T-cell (primary cell): Measurements from ENCODE around the gene EHBP1L1. TPM values are rescaled to one million over a fixed set of nuclear protein-coding genes. Genes with fewer than 3 reads are reported as not detected.

ENCODE experiments used
- ATAC-seq, 4 experiments: fragments of 200-7000 bp in 3 of 4; fragments of 150-1000 bp in 1 of 4; cut with Tn5 transposase; replicated peaks in 1 of 4; 1 replicate in 3 of 4; 2 replicates in 1 of 4; pipeline ENCODE4 v1.10.0; 2021; ENCODE audit warnings: moderate library complexity in 3 of 4, mild to moderate bottlenecking in 2 of 4, moderate number of reproducible peaks in 1 of 4
- CTCF ChIA-PET, 2 donors: fragments of 300-600 bp; sonication (Branson Sonifier 250); formaldehyde crosslinking; loops; one replicate each; lab custom pipeline; 2022; ENCODE audit warnings: antibody characterized with exemption in 2 of 2; lab: Charles Lee
- POLR2A ChIA-PET, 2 donors: fragments of 300-600 bp; sonication (Branson Sonifier 250); formaldehyde crosslinking; loops; one replicate each; lab custom pipeline; 2022; ENCODE audit warnings: antibody characterized with exemption in 2 of 2; lab: Charles Lee
- DNase-seq, 35 experiments: peaks; one replicate each; pipeline versions ENCODE4 v3.0.0 to v3.0.0-alpha.2; 2013 to 2023
- H3K27ac ChIP-seq: one replicate; pipeline ENCODE4 v1.5.1; 2013; ENCODE audit warnings: low read length
- H3K27me3 ChIP-seq, 2 experiments: replicated peaks in 1 of 2; 1 replicate in 1 of 2; 2 replicates in 1 of 2; pipeline versions ENCODE4 v1.6.1 to v1.7.0; 2013; ENCODE audit warnings: low read length in 1 of 2, mixed read lengths in 1 of 2; ENCODE audit not compliant: control insufficient read depth in 2 of 2, insufficient read depth in 2 of 2; ENCODE audit errors: extremely low read depth in 1 of 2
- H3K36me3 ChIP-seq, 2 donors: 1 replicate in 1 of 2; 2 replicates in 1 of 2; pipeline versions ENCODE4 v1.6.1 to v1.7.0; 2013; ENCODE audit warnings: low read length in 1 of 2; ENCODE audit not compliant: control insufficient read depth in 2 of 2, insufficient read depth in 1 of 2; ENCODE audit errors: extremely low read depth in 1 of 2
- H3K4me1 ChIP-seq, 2 experiments: 1 replicate in 1 of 2; 2 replicates in 1 of 2; pipeline versions ENCODE4 v1.6.1 to v1.7.0; 2013; ENCODE audit warnings: low read length in 2 of 2, mixed read lengths in 1 of 2; ENCODE audit not compliant: insufficient read depth in 2 of 2, control insufficient read depth in 1 of 2; ENCODE audit errors: extremely low read depth in 1 of 2
- H3K4me3 ChIP-seq, 2 donors: 1 replicate in 1 of 2; 2 replicates in 1 of 2; pipeline versions ENCODE4 v1.5.1 to v1.7.0; 2013; ENCODE audit warnings: mild to moderate bottlenecking in 2 of 2, low read length in 1 of 2, moderate library complexity in 1 of 2; ENCODE audit not compliant: control insufficient read depth in 1 of 2; ENCODE audit errors: extremely low read depth in 1 of 2
- H3K9me3 ChIP-seq: 2 replicates; pipeline ENCODE4 v1.7.0; 2013
- H3K27ac Mint-ChIP-seq, 2 donors: one replicate each; pipeline ENCODE4 v1.8.0; 2020 to 2021; ENCODE audit warnings: mild to moderate bottlenecking in 2 of 2, mixed read lengths in 2 of 2
- H3K27me3 Mint-ChIP-seq, 2 donors: one replicate each; pipeline ENCODE4 v1.8.0; 2021 to 2022; ENCODE audit warnings: mixed read lengths in 2 of 2
- H3K36me3 Mint-ChIP-seq: one replicate; pipeline ENCODE4 v1.8.0; 2021; ENCODE audit warnings: mixed read lengths
- H3K4me1 Mint-ChIP-seq, 3 donors: one replicate each; pipeline ENCODE4 v1.8.0; 2020 to 2022; ENCODE audit warnings: mixed read lengths in 3 of 3, mild to moderate bottlenecking in 1 of 3
- H3K4me3 Mint-ChIP-seq, 3 donors: one replicate each; pipeline ENCODE4 v1.8.0; 2020 to 2022; ENCODE audit warnings: mild to moderate bottlenecking in 3 of 3, mixed read lengths in 3 of 3, moderate library complexity in 3 of 3
- H3K9me3 Mint-ChIP-seq, 3 donors: one replicate each; pipeline ENCODE4 v1.8.0; 2020 to 2022; ENCODE audit warnings: mixed read lengths in 3 of 3
- WGBS: methylation state at CpG from one replicate; pipeline ENCODE4 v1.1.5; 2013; ENCODE audit warnings: missing lambda C conversion rate; ENCODE audit not compliant: insufficient coverage; 5-methylcytosine and 5-hydroxymethylcytosine counted together
- total RNA-seq, 35 experiments: library from RNA in 6 of 35; stranded (reverse) in 6 of 35; fragments of 120-200 nt in 1 of 35; gene quantifications; one replicate each; pipeline versions ENCODE4 v1.2.1 to v1.2.4 and lab custom pipeline; 2013 to 2026

EHBP1L1 gene
- total RNA-seq, 5 donors from 2014 or later (not counting 1 experiment from before 2014, with no cell fraction given) = 115 to 170 (median 150) TPM

DNA sequence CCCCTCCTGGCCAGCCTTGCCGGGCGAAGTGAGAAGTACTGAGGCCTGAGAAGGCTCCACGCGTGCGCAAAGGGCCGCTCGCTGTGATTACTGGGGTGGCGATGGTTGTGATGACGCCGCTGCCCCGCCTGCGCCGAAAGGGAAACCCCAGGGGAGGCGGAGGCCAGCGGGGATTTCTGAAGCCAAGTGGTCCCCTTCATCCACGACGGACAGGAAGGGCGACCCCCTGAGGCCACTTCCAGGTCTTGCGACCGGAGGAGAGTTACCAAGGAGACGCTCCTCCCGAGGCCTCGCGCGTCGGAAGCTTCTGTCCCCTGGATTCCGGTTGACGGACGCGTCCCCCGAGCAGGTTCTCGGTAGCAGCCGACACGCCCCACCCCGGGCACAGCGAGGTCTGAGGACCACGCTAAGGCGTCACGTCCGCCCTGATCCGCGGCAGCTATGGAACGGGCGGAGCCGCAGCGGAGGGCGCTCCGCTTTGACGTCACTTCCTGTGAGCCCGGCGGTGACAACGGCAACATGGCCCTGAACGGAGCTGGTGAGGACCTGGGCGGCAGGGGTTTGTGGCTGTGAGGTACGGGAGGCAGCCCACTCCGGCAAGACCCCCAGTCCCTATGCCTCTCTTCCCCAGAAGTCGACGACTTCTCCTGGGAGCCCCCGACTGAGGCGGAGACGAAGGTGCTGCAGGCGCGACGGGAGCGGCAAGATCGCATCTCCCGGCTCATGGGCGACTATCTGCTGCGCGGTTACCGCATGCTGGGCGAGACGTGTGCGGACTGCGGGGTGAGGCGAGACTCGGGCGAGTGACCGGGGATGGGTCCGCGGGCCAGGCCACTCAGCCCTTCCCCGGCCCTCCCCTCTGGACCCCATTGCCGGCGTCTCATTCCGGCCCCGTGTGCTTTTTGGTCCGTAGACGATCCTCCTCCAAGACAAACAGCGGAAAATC, 5.6 kb upstream of the EHBP1L1 start, which contains the start of gene ZNRD2:
TSS of gene ZNRD2 (plus strand) at position 505 of the 946 bp plus-strand sequence. CDS start at position 520, 15 bp downstream.
- peak within 1 kb of the TSS; percentile 100 for H3K27ac ChIP-seq
- no peaks in the 10 kb centered on the region for H3K27me3 ChIP-seq
- under 1% methylated on average over 82 of the region's 89 CpGs for WGBS
- CTCF ChIA-PET = interaction anchor here in 1 of 2 donors (0.7 to 2.3 kb wide), 4 partner anchors 11 to 44 kb away, joined by 3 to 12 read pairs (median 5); no protein-coding TSS in a partner anchor
- no peaks in the 10 kb centered on the region for H3K27me3 Mint-ChIP-seq
- POLR2A ChIA-PET = interaction anchor here (0.6 to 1.2 kb wide), 4 partner anchors 23 to 740 kb away, joined by 3 to 6 read pairs (median 4); partner anchors contain the start of gene MALAT1 (in 1 of the 2)
- peaks cover 0 to 17% of the 10 kb centered on the region in 2 donors for H3K36me3 ChIP-seq
- peak; percentile 73 to 78 (median 76) for ATAC-seq
- H3K4me3 ChIP-seq = peak within 1 kb of the TSS; percentile 76 to 83
- peak within 1 kb of the TSS; percentile 98 to 99 (median 98) for H3K4me3 Mint-ChIP-seq
- peak; percentile 95 to 99 (median 98) for DNase-seq
- peaks cover 9% of the 10 kb centered on the region for H3K36me3 Mint-ChIP-seq
- H3K9me3 ChIP-seq = no peaks in the 10 kb centered on the region
- H3K4me1 ChIP-seq = peaks cover 38 to 86% of the 10 kb centered on the region in 2 experiments
- peaks cover 74 to 87% (median 79%) of the 10 kb centered on the region in 3 donors for H3K4me1 Mint-ChIP-seq
- H3K9me3 Mint-ChIP-seq = no peaks in the 10 kb centered on the region
- H3K27ac Mint-ChIP-seq = peak within 1 kb of the TSS; percentile 98

DNA sequence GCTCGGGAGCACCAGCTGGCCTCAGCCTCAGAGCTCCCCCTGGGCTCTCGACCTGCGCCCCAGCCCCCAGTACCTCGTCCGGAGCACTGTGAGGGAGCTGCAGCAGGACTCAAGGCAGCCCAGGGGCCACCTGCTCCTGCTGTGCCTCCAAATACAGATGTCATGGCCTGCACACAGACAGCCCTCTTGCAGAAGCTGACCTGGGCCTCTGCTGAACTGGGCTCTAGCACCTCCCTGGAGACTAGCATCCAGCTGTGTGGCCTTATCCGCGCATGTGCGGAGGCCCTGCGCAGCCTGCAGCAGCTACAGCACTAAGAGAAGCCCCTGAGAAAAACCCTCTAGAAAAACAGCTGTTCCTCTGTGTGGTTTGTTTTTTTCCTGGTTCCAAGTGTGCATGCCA, 4.4 kb upstream of the EHBP1L1 start:
- DNase-seq = no peak
- H3K27ac ChIP-seq = peak overlapping the region; percentile 100
- ChIA-PET POLR2A (interaction anchor here in 1 of 2 donors (0.6 to 1.2 kb wide), 2 partner anchors 19 to 98 kb away, joined by 3 to 6 read pairs; no protein-coding TSS in a partner anchor), CTCF (interaction anchor here (0.5 to 2.3 kb wide), 5 partner anchors 20 to 43 kb away, joined by 3 to 12 read pairs (median 4); no protein-coding TSS in a partner anchor)
- H3K27me3 Mint-ChIP-seq = no peaks in the 10 kb centered on the region
- peaks cover 30 to 81% of the 10 kb centered on the region in 2 experiments for H3K4me1 ChIP-seq
- 70% methylated on average over 6 of the region's 9 CpGs for WGBS
- H3K27ac Mint-ChIP-seq = peak overlapping the region; percentile 91 to 93
- H3K9me3 ChIP-seq = no peaks in the 10 kb centered on the region
- H3K27me3 ChIP-seq = no peaks in the 10 kb centered on the region
- H3K36me3 Mint-ChIP-seq = peaks cover 9% of the 10 kb centered on the region
- H3K4me3 ChIP-seq = peak overlapping the region; percentile 76 to 83
- H3K4me1 Mint-ChIP-seq = peaks cover 67 to 76% (median 72%) of the 10 kb centered on the region in 3 donors
- no peak for ATAC-seq
- no peaks in the 10 kb centered on the region for H3K9me3 Mint-ChIP-seq
- H3K4me3 Mint-ChIP-seq = peak overlapping the region; percentile 98 to 99 (median 98)
- H3K36me3 ChIP-seq = peaks cover 0 to 17% of the 10 kb centered on the region in 2 donors

DNA sequence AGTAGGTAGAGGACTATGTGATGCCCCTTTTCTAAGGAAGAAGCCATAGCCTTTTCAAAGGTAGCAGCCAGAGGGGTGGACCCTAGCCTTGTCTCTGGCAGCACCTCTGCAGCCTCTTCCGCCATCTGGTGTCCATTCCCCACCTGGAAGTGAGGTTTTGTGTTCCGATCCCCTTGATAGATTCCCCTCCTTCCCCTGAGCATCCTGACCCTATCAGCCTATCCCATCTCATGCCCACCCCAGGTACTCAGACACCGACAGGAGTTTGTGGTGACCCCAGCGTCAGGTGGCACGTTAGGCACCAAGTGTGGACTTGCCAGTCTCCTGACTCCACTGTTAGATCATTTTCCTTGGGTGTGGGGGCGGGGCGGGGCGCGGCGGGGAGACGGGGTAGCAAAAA, 3.9 kb upstream of the EHBP1L1 start:
- no peak for ATAC-seq
- H3K36me3 Mint-ChIP-seq = peaks cover 9% of the 10 kb centered on the region
- POLR2A ChIA-PET = interaction anchor here in 1 of 2 donors (0.6 to 1.2 kb wide), 4 partner anchors 11 to 98 kb away, joined by 3 to 9 read pairs (median 4); partner anchors contain the start of gene PCNX3
- H3K4me1 Mint-ChIP-seq = peaks cover 67 to 76% (median 72%) of the 10 kb centered on the region in 3 donors
- CTCF ChIA-PET = interaction anchor here in 1 of 2 donors (0.5 to 2.3 kb wide), 4 partner anchors 25 to 544 kb away, joined by 3 to 12 read pairs (median 6); no protein-coding TSS in a partner anchor
- peak overlapping the region; percentile 91 to 93 for H3K27ac Mint-ChIP-seq
- Histone ChIP-seq H3K4me3 (peak overlapping the region; percentile 31 to 83), H3K36me3 (peaks cover 0 to 13% of the 10 kb centered on the region in 2 donors), H3K4me1 (peaks cover 29 to 81% of the 10 kb centered on the region in 2 experiments), H3K27ac (peak overlapping the region; percentile 100), H3K9me3 (no peaks in the 10 kb centered on the region), H3K27me3 (no peaks in the 10 kb centered on the region)
- H3K4me3 Mint-ChIP-seq = peak overlapping the region; percentile 98 to 99 (median 98)
- no peaks in the 10 kb centered on the region for H3K27me3 Mint-ChIP-seq
- no CpG with 5 or more reads among the region's 11 CpGs for whole genome bisulfite sequencing
- DNase-seq = peak in 1 of 35 experiments; percentile 52
- no peaks in the 10 kb centered on the region for H3K9me3 Mint-ChIP-seq

DNA sequence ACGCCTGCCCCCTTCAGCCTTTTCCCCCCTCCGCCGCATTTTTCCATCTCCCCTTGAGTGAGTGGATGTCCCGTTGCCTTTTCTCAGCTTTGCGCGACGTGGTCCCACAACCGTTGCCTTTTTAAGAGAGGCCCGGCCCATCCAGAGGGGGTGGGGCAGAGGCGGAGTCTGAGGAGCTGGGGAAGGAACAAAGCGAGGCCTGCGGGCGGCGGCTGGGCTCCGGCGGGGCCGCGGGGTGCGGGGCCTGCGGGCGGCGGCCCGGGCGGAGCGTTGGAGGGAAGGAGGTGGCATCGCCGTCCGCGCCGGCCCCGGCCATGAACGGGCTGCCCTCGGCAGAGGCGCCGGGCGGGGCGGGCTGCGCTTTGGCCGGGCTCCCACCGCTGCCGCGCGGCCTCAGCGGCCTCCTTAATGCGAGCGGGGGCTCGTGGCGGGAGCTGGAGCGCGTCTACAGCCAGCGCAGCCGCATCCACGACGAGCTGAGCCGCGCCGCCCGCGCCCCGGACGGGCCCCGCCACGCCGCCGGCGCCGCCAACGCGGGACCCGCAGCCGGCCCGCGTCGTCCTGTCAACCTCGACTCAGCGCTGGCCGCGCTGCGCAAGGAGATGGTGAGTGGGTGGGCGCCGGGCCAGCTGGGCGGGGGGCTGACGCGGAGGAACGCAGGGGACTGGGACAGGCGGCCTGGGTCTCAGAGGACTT, 3.3 kb upstream of the EHBP1L1 start, which contains the start of gene FAM89B:
TSS of gene FAM89B (plus strand) at position 183 of the 696 bp plus-strand sequence. CDS start at position 315, 132 bp downstream.
- under 1% methylated on average over 74 of the region's 86 CpGs for WGBS
- ATAC-seq (peak; percentile 23 to 31 (median 30)), DNase-seq (peak; percentile 76 to 92 (median 86))
- Histone ChIP-seq H3K4me1 (peaks cover 29 to 81% of the 10 kb centered on the region in 2 experiments), H3K27ac (peak within 1 kb of the TSS; percentile 100), H3K9me3 (no peaks in the 10 kb centered on the region), H3K27me3 (no peaks in the 10 kb centered on the region), H3K36me3 (peaks cover 0 to 13% of the 10 kb centered on the region in 2 donors), H3K4me3 (peak within 1 kb of the TSS; percentile 76 to 83)
- H3K4me1 Mint-ChIP-seq = peaks cover 64 to 73% (median 68%) of the 10 kb centered on the region in 3 donors
- no peaks in the 10 kb centered on the region for H3K9me3 Mint-ChIP-seq
- ChIA-PET POLR2A (interaction anchor here (0.5 to 1.2 kb wide), 4 partner anchors 11 to 47 kb away, joined by 3 to 10 read pairs (median 6); partner anchors contain the start of genes PCNX3 (in 1 of the 2) and SCYL1 (in 1 of the 2)), CTCF (interaction anchor here in 1 of 2 donors (0.5 to 1.1 kb wide), 2 partner anchors 26 to 544 kb away, joined by 3 to 4 read pairs; no protein-coding TSS in a partner anchor)
- H3K27me3 Mint-ChIP-seq = no peaks in the 10 kb centered on the region
- peak within 1 kb of the TSS; percentile 93 to 95 for H3K27ac Mint-ChIP-seq
- H3K4me3 Mint-ChIP-seq = peak within 1 kb of the TSS; percentile 98 to 99 (median 98)
- H3K36me3 Mint-ChIP-seq = peaks cover 9% of the 10 kb centered on the region

DNA sequence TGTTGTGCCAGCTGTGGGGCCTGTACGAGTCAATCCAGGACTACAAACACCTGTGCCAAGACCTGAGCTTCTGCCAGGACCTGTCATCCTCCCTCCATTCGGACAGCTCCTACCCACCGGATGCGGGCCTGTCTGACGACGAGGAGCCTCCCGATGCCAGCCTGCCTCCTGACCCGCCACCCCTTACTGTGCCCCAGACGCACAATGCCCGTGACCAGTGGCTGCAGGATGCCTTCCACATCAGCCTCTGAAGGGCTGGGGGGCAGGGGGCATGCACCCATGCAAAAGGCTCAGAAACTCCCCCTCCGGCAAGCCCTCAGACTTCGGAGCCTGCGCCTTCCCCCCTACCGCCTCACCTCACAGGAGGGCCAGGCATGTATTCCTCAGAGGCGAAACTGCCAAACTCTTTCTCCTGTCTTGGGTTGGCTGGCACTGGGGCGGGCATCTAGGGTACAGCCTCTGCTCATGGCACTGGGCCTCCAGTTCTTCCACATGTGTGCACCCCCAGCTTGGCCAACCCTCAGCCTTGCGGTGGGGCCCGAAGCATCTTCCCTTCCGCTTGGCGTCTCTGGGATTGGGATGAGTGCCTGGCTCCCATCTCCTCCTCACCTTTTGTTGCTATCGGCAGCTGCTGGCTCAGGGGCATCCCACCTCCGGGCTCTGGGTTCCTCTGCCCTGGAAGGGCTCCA, 2.3 kb upstream of the EHBP1L1 start:
- H3K9me3 ChIP-seq = no peaks in the 10 kb centered on the region
- ChIA-PET POLR2A (no interaction called here), CTCF (interaction anchor here in 1 of 2 donors (0.5 kb wide), 1 partner anchor 15 kb away, joined by 3 read pairs; no protein-coding TSS in a partner anchor)
- Mint-ChIP-seq H3K27me3 (no peaks in the 10 kb centered on the region), H3K36me3 (peaks cover 9% of the 10 kb centered on the region), H3K9me3 (no peaks in the 10 kb centered on the region), H3K4me1 (peaks cover 65 to 72% (median 69%) of the 10 kb centered on the region in 3 donors), H3K27ac (peak overlapping the region; percentile 89 to 95), H3K4me3 (peak overlapping the region; percentile 83 to 98 (median 93))
- H3K36me3 ChIP-seq = peaks cover under 1 to 11% of the 10 kb centered on the region in 2 donors
- peak overlapping the region; percentile 63 to 83 for H3K4me3 ChIP-seq
- peak in 1 of 35 experiments; percentile 37 for DNase-seq
- ATAC-seq = no peak
- WGBS = 15% methylated on average over 19 of the region's 22 CpGs
- H3K4me1 ChIP-seq = peaks cover 34 to 81% of the 10 kb centered on the region in 2 experiments
- peak overlapping the region; percentile 86 for H3K27ac ChIP-seq
- no peaks in the 10 kb centered on the region for H3K27me3 ChIP-seq
